ENCODE measurements around the gene SMPDL3A. TPM values are rescaled to one million over a fixed set of nuclear protein-coding genes. Genes with fewer than 3 reads are reported as not detected.

SMPDL3A gene
- total and polyA plus RNA-seq, 2 of the 13 experiments (the other 11 are each of a cell fraction or from before 2014, with no cell fraction given): 7.8 to 17.3 TPM

- TF ChIP-seq PRMT3 (CRISPR knock-in tag; IDR thresholded peaks at IDR 0.05; ENCODE audit: borderline replicate concordance, low read depth): no peak
- peak; percentile 64; the same call in 1 of the 2 replicates for TF ChIP-seq ZNF232 (CRISPR knock-in tag; IDR thresholded peaks at IDR 0.05; ENCODE audit: borderline replicate concordance)
- no peak for TF ChIP-seq FOXP1 (IDR thresholded peaks at IDR 0.05)
- peak; percentile 96 for TF ChIP-seq FOXP1 (CRISPR knock-in tag; IDR thresholded peaks at IDR 0.05)
- peak; percentile 47; the same call in 1 of the 2 replicates for TF ChIP-seq KDM3A (CRISPR knock-in tag; IDR thresholded peaks at IDR 0.05; ENCODE audit: low read depth)
- peak; percentile 90; the same call in 1 of the 2 replicates for TF ChIP-seq ZNF772 (CRISPR knock-in tag; IDR thresholded peaks at IDR 0.05)
- peak; percentile 68; the same call in 1 of the 2 replicates for TF ChIP-seq NCOR1 (IDR thresholded peaks at IDR 0.05; ENCODE audit: borderline replicate concordance, low read length)
- 0 out of 2 replicates have a peak, but pooled peaks have one; percentile 25 for TF ChIP-seq SNAPC2 (CRISPR knock-in tag; IDR thresholded peaks at IDR 0.05)
- TF ChIP-seq GATAD1 (CRISPR knock-in tag; IDR thresholded peaks at IDR 0.05): peak; percentile 60
- TF ChIP-seq HDAC6 (IDR thresholded peaks at IDR 0.05; ENCODE audit: low read depth, low read length): no peak
- TF ChIP-seq ZNF224 (CRISPR knock-in tag; IDR thresholded peaks at IDR 0.05): no peak
- TF ChIP-seq ZBTB14 (CRISPR knock-in tag; IDR thresholded peaks at IDR 0.05): no peak
- TF ChIP-seq ZFP36L1 (CRISPR knock-in tag; IDR thresholded peaks at IDR 0.05): peak; percentile 75; the same call in 1 of the 2 replicates
- TF ChIP-seq ASH2L (IDR thresholded peaks at IDR 0.05; ENCODE audit: insufficient read length, low read depth, low read length): peak; percentile 49
- TF ChIP-seq SP4 (CRISPR knock-in tag; IDR thresholded peaks at IDR 0.05): no peak
- TF ChIP-seq ZMAT5 (CRISPR knock-in tag; IDR thresholded peaks at IDR 0.05; ENCODE audit: borderline replicate concordance, low read depth): no peak
- peak; percentile 85; the same call in 1 of the 2 replicates for TF ChIP-seq TFAP4 (IDR thresholded peaks at IDR 0.05; ENCODE audit: borderline replicate concordance, low read depth)
- no peak for TF ChIP-seq TERF1 (CRISPR knock-in tag; IDR thresholded peaks at IDR 0.05)
- 0 out of 2 replicates have a peak, but pooled peaks have one; percentile 44 for TF ChIP-seq ZNF33B (CRISPR knock-in tag; IDR thresholded peaks at IDR 0.05)
- TF ChIP-seq MEIS2 (CRISPR knock-in tag; IDR thresholded peaks at IDR 0.05): peak; percentile 88
- peak; percentile 56; the same call in 1 of the 2 replicates for TF ChIP-seq ZMAT3 (CRISPR knock-in tag; conservative IDR thresholded peaks at IDR 0.05)
- no peak for TF ChIP-seq ZBTB49 (CRISPR knock-in tag; IDR thresholded peaks at IDR 0.05; ENCODE audit: borderline replicate concordance)
- peak; percentile 43; the same call in 1 of the 2 replicates for TF ChIP-seq ZNF503 (CRISPR knock-in tag; IDR thresholded peaks at IDR 0.05)
Observed at GRCh38 chr6:122798099-122798641, 9.1 kb downstream of the SMPDL3A start (continued).
